ENCODE results near the gene FLYWCH2.

FLYWCH2 gene

GRCh38 chr16:2882650-2883457, at the start of gene FLYWCH2:
FLYWCH2 (plus strand) TSS chr16:2883215; CDS start chr16:2896450, 13,235 bp downstream.
- DNase-seq (ENCODE audit: extremely low read depth in 1 of 2, low read depth in 1 of 2): peak; percentile 98 to 99

- DNase-seq (ENCODE audit: extremely low read depth in 1 of 2, low read depth in 1 of 2): no peak
Observed at GRCh38 chr16:2833776-2834175, 49.2 kb upstream of the FLYWCH2 start.

GRCh38 chr16:2834968-2835367, 48.0 kb upstream of the FLYWCH2 start:
- DNase-seq (ENCODE audit: extremely low read depth in 1 of 2, low read depth in 1 of 2): no peak

- DNase-seq (ENCODE audit: extremely low read depth in 1 of 2, low read depth in 1 of 2): no peak
Observed at GRCh38 chr16:2835638-2836493, 47.1 kb upstream of the FLYWCH2 start.

GRCh38 chr16:2836646-2837508, 46.1 kb upstream of the FLYWCH2 start:
- no peak for DNase-seq (ENCODE audit: extremely low read depth in 1 of 2, low read depth in 1 of 2)

- DNase-seq (ENCODE audit: extremely low read depth in 1 of 2, low read depth in 1 of 2): peak in 1 of 2 donors; percentile 42
Observed at GRCh38 chr16:2838928-2839327, 44.1 kb upstream of the FLYWCH2 start.

GRCh38 chr16:2839650-2840450, 43.2 kb upstream of the FLYWCH2 start:
- no peak for DNase-seq (ENCODE audit: extremely low read depth in 1 of 2, low read depth in 1 of 2)

GRCh38 chr16:2840914-2841313, 42.1 kb upstream of the FLYWCH2 start:
- DNase-seq (ENCODE audit: extremely low read depth in 1 of 2, low read depth in 1 of 2): no peak

- DNase-seq (ENCODE audit: extremely low read depth in 1 of 2, low read depth in 1 of 2): no peak
Observed at GRCh38 chr16:2841606-2842339, 41.2 kb upstream of the FLYWCH2 start.

- peak; percentile 61 to 83 for DNase-seq (ENCODE audit: extremely low read depth in 1 of 2, low read depth in 1 of 2)
Observed at GRCh38 chr16:2842340-2843000, 40.5 kb upstream of the FLYWCH2 start.

GRCh38 chr16:2843526-2843925, 39.5 kb upstream of the FLYWCH2 start:
- no peak for DNase-seq (ENCODE audit: extremely low read depth in 1 of 2, low read depth in 1 of 2)

- no peak for DNase-seq (ENCODE audit: extremely low read depth in 1 of 2, low read depth in 1 of 2)
Observed at GRCh38 chr16:2845116-2845515, 37.9 kb upstream of the FLYWCH2 start.

GRCh38 chr16:2846511-2847310, 36.3 kb upstream of the FLYWCH2 start:
- DNase-seq (ENCODE audit: extremely low read depth in 1 of 2, low read depth in 1 of 2): no peak

GRCh38 chr16:2848933-2849725, 33.9 kb upstream of the FLYWCH2 start:
- no peak for DNase-seq (ENCODE audit: extremely low read depth in 1 of 2, low read depth in 1 of 2)

GRCh38 chr16:2852003-2852730, 30.8 kb upstream of the FLYWCH2 start:
- no peak for DNase-seq (ENCODE audit: extremely low read depth in 1 of 2, low read depth in 1 of 2)

- DNase-seq (ENCODE audit: extremely low read depth in 1 of 2, low read depth in 1 of 2): no peak
Observed at GRCh38 chr16:2852731-2853507, 30.1 kb upstream of the FLYWCH2 start.

All from stimulated activated CD8-positive, alpha-beta memory T cell treated with anti-CD3 and anti-CD28 coated beads, Interleukin-7, amount 100 ng/mL, for 48 hours (primary cell).